ENCODE data around the gene PRSS16. TPM values are rescaled to one million over a fixed set of nuclear protein-coding genes. Genes with fewer than 3 reads are reported as not detected.
A peak's percentile ranks its signal among the peaks of the same experiment; 100 is the strongest.

PRSS16 gene
- total and polyA plus RNA-seq, 4 donors: 0.11 to 1.3 (median 0.77) TPM

GRCh38 chr6:27280540-27281000 lies 33.1 kb downstream of the PRSS16 start:
- Histone ChIP-seq H3K36me3 (ENCODE audit: control insufficient read depth, insufficient read depth, low read length) (no peaks in the 10 kb centered on the region), H3K4me3 (ENCODE audit: low read depth, low read length) (no peak overlapping the region)
- WGBS (ENCODE audit: insufficient coverage): 0% methylated on average over 2 of the region's 9 CpGs

GRCh38 chr6:27281105-27281539 lies 33.6 kb downstream of the PRSS16 start:
- no peak for DNase-seq (ENCODE audit: low read depth in 4 of 6, low spot score in 6 of 6)
- no peak overlapping the region for H3K4me3 ChIP-seq (ENCODE audit: low read depth, low read length)
- H3K9me3 ChIP-seq (ENCODE audit: control insufficient read depth, insufficient read depth, low read length): peaks cover 2% of the 10 kb centered on the region
- H3K4me1 ChIP-seq (ENCODE audit: control insufficient read depth, insufficient read depth, low read length): peaks cover 6% of the 10 kb centered on the region
- no peak overlapping the region for H3K27ac ChIP-seq (ENCODE audit: low read depth, low read length)
- WGBS (ENCODE audit: insufficient coverage): 0% methylated on average over 1 of the region's 13 CpGs
- H3K36me3 ChIP-seq (ENCODE audit: control insufficient read depth, insufficient read depth, low read length): no peaks in the 10 kb centered on the region
- H3K27me3 ChIP-seq (ENCODE audit: control insufficient read depth, insufficient read depth, low read length): peaks cover 93% of the 10 kb centered on the region

More at GRCh38 chr6:27280540-27281000, 33.1 kb downstream of the PRSS16 start:
- H3K9me3 ChIP-seq (ENCODE audit: control insufficient read depth, insufficient read depth, low read length): peaks cover 2% of the 10 kb centered on the region
- H3K27me3 ChIP-seq (ENCODE audit: control insufficient read depth, insufficient read depth, low read length): peaks cover 91% of the 10 kb centered on the region
- peaks cover 6% of the 10 kb centered on the region for H3K4me1 ChIP-seq (ENCODE audit: control insufficient read depth, insufficient read depth, low read length)
- no peak overlapping the region for H3K27ac ChIP-seq (ENCODE audit: low read depth, low read length)
- DNase-seq (ENCODE audit: low read depth in 4 of 6, low spot score in 6 of 6): peak in 1 of 6 donors; percentile 21

DNA sequence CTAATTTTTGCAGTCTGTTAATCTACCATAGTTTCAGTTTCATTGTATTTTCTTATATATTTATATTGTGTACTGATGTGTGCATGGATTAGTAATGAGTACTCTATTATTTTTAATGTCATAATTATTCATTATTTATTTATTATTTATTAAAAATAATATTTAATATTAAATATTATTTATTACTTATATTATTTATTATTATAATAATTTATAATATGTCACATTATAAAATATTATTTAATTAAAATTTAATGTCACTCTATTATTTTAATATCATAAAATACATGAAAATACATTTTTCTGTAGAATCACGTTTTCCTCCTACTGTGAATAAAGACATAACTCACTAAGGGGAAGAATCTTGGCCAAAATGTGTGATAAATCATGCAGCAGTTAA lies 34.1 kb downstream of the PRSS16 start:
- no peak overlapping the region for H3K27ac ChIP-seq (ENCODE audit: low read depth, low read length)
- no CpG with 5 or more reads among the region's 1 CpG for WGBS (ENCODE audit: insufficient coverage)
- DNase-seq (ENCODE audit: low read depth in 4 of 6, low spot score in 6 of 6): no peak

DNA sequence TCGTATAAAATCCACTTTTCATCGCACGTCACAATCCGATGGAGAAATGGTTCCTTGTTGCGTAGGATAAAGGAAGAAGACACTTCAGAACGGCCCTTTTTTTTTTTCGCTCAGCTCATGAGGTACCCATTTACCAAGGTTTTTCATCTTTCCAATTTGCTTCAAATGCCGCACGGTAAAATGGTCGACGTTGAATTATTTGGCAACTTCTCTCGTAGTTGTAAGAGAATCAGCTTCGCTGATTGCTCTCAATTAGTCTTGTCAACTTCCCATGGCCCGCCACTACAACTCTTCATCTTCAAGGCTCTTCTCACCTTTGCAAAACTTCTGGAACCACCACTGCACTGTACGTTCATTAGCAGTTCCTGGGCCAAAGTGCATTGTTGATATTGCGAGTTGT lies 35.8 kb downstream of the PRSS16 start:
- Histone ChIP-seq H3K4me1 (ENCODE audit: control insufficient read depth, insufficient read depth, low read length) (peaks cover 6% of the 10 kb centered on the region), H3K36me3 (ENCODE audit: control insufficient read depth, insufficient read depth, low read length) (no peaks in the 10 kb centered on the region), H3K9me3 (ENCODE audit: control insufficient read depth, insufficient read depth, low read length) (peaks cover 2% of the 10 kb centered on the region), H3K27ac (ENCODE audit: low read depth, low read length) (no peak overlapping the region), H3K27me3 (ENCODE audit: control insufficient read depth, insufficient read depth, low read length) (peaks cover 92% of the 10 kb centered on the region), H3K4me3 (ENCODE audit: low read depth, low read length) (no peak overlapping the region)
- peak in 2 of 6 donors; percentile 13 to 16 for DNase-seq (ENCODE audit: low read depth in 4 of 6, low spot score in 6 of 6)
- 3% methylated on average over 7 of the region's 16 CpGs for WGBS (ENCODE audit: insufficient coverage)

More for the DNA sequence above, 34.1 kb downstream of the PRSS16 start:
- H3K9me3 ChIP-seq (ENCODE audit: control insufficient read depth, insufficient read depth, low read length): peaks cover 2% of the 10 kb centered on the region
- H3K4me3 ChIP-seq (ENCODE audit: low read depth, low read length): no peak overlapping the region
- H3K4me1 ChIP-seq (ENCODE audit: control insufficient read depth, insufficient read depth, low read length): peaks cover 6% of the 10 kb centered on the region
- no peaks in the 10 kb centered on the region for H3K36me3 ChIP-seq (ENCODE audit: control insufficient read depth, insufficient read depth, low read length)
- H3K27me3 ChIP-seq (ENCODE audit: control insufficient read depth, insufficient read depth, low read length): peaks cover 93% of the 10 kb centered on the region

DNA sequence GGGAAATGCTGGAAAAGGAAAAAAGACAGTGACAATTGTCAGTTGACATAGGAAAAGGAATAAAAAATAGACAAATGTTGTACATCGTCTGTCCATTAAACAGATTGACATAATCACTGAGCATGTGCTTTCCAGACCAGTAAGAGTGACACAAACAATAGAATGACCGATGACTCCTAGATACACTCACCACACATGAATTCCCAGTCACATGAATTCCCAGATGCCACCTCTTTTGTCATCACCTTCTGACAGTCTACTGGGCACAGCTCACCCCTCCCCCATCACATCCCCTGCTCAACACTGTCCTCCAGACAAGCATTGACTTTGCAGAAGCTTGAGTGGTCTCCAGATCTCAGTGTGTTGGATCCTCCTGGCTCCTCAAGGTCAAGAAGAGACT lies 38.6 kb downstream of the PRSS16 start:
- H3K36me3 ChIP-seq (ENCODE audit: control insufficient read depth, insufficient read depth, low read length): no peaks in the 10 kb centered on the region
- WGBS (ENCODE audit: insufficient coverage): 96% methylated on average over 2 of the region's 2 CpGs
- H3K4me1 ChIP-seq (ENCODE audit: control insufficient read depth, insufficient read depth, low read length): no peaks in the 10 kb centered on the region

GRCh38 chr6:27287751-27288135 lies 40.2 kb downstream of the PRSS16 start:
- H3K27ac ChIP-seq (ENCODE audit: low read depth, low read length): no peak overlapping the region
- 0% methylated on average over 1 of the region's 8 CpGs for WGBS (ENCODE audit: insufficient coverage)
- H3K9me3 ChIP-seq (ENCODE audit: control insufficient read depth, insufficient read depth, low read length): peaks cover 2% of the 10 kb centered on the region
- no peaks in the 10 kb centered on the region for H3K36me3 ChIP-seq (ENCODE audit: control insufficient read depth, insufficient read depth, low read length)
- peaks cover 98% of the 10 kb centered on the region for H3K27me3 ChIP-seq (ENCODE audit: control insufficient read depth, insufficient read depth, low read length)
- no peak for DNase-seq (ENCODE audit: low read depth in 4 of 6, low spot score in 6 of 6)
- H3K4me3 ChIP-seq (ENCODE audit: low read depth, low read length): no peak overlapping the region
- H3K4me1 ChIP-seq (ENCODE audit: control insufficient read depth, insufficient read depth, low read length): no peaks in the 10 kb centered on the region

More for the DNA sequence above, 38.6 kb downstream of the PRSS16 start:
- H3K4me3 ChIP-seq (ENCODE audit: low read depth, low read length): no peak overlapping the region
- no peak overlapping the region for H3K27ac ChIP-seq (ENCODE audit: low read depth, low read length)
- no peak for DNase-seq (ENCODE audit: low read depth in 4 of 6, low spot score in 6 of 6)
- peaks cover 2% of the 10 kb centered on the region for H3K9me3 ChIP-seq (ENCODE audit: control insufficient read depth, insufficient read depth, low read length)
- peaks cover 96% of the 10 kb centered on the region for H3K27me3 ChIP-seq (ENCODE audit: control insufficient read depth, insufficient read depth, low read length)

DNA sequence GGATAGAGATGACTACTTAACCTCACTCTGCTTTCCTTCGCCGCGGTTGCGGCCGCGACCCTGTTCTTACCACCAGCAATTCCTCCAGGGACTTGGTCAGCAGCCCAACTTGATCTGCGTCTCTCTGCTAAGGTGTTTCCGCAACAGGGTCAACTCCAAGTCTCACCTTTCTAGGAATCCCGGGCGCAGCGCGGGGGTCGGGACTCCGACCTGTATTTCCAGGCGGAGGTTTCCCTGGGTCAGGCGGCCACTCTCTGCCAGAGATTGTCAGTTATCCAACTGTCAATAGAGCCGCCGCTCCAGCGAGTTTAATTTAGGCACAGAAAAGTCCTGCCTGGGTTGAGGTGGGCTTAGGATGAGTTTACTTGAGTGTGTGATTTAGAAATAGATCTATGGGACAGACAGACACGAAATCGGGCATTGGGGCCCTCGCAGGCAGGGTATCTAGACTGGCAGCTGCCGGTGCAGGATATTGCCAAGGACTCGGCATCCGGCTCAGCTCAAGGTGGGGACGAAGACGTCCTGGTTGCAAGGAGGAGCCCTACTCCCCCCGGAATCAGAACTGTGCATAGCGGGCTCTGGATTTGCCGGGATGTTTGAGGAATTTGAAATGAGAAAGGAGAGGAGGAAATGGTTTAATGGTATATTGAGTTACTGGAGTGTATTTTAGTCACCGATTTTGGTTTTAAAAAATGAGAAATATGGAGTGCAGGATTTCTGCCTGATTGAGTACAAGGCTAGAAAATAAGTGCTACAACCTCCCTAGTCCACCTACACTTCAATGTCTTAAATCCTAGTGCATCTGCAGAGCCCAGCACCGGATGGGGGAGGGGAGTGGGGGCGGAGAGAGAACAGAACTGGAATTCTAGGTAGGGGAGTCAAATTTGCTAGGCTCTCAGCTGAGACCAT lies 40.9 kb downstream of the PRSS16 start:
- H3K36me3 ChIP-seq (ENCODE audit: control insufficient read depth, insufficient read depth, low read length): no peaks in the 10 kb centered on the region
- peaks cover 97% of the 10 kb centered on the region for H3K27me3 ChIP-seq (ENCODE audit: control insufficient read depth, insufficient read depth, low read length)
- no peaks in the 10 kb centered on the region for H3K9me3 ChIP-seq (ENCODE audit: control insufficient read depth, insufficient read depth, low read length)
- no peak overlapping the region for H3K27ac ChIP-seq (ENCODE audit: low read depth, low read length)
- no peak overlapping the region for H3K4me3 ChIP-seq (ENCODE audit: low read depth, low read length)
- under 1% methylated on average over 32 of the region's 33 CpGs for WGBS (ENCODE audit: insufficient coverage)
- H3K4me1 ChIP-seq (ENCODE audit: control insufficient read depth, insufficient read depth, low read length): no peaks in the 10 kb centered on the region
- DNase-seq (ENCODE audit: low read depth in 4 of 6, low spot score in 6 of 6): peak in 1 of 6 donors; percentile 4

GRCh38 chr6:27290065-27290849 lies 42.8 kb downstream of the PRSS16 start:
- Histone ChIP-seq H3K4me1 (ENCODE audit: control insufficient read depth, insufficient read depth, low read length) (no peaks in the 10 kb centered on the region), H3K36me3 (ENCODE audit: control insufficient read depth, insufficient read depth, low read length) (no peaks in the 10 kb centered on the region), H3K27me3 (ENCODE audit: control insufficient read depth, insufficient read depth, low read length) (peaks cover 97% of the 10 kb centered on the region), H3K4me3 (ENCODE audit: low read depth, low read length) (no peak overlapping the region), H3K9me3 (ENCODE audit: control insufficient read depth, insufficient read depth, low read length) (no peaks in the 10 kb centered on the region), H3K27ac (ENCODE audit: low read depth, low read length) (no peak overlapping the region)
- 2% methylated on average over 13 of the region's 25 CpGs for WGBS (ENCODE audit: insufficient coverage)
- DNase-seq (ENCODE audit: low read depth in 4 of 6, low spot score in 6 of 6): peak in 1 of 6 donors; percentile 21

DNA sequence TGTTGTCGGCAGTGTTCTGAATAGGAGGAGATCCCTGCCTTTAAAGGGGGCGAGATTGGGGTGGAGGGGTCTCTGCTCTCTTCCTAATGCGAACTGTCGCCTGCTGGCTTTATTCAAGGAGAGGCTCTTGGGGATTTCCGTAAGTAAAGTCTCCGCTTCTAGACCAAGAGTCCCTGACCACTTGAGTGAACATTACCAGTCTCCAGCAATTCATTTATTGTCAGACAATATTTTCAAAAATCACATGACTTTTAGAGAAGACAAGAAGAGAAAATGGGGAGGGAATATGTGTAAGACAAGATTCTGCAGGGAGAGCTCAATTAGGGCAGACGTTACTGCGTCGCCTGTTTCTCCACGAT lies 43.3 kb downstream of the PRSS16 start:
- no peaks in the 10 kb centered on the region for H3K36me3 ChIP-seq (ENCODE audit: control insufficient read depth, insufficient read depth, low read length)
- no peak overlapping the region for H3K4me3 ChIP-seq (ENCODE audit: low read depth, low read length)
- no peaks in the 10 kb centered on the region for H3K4me1 ChIP-seq (ENCODE audit: control insufficient read depth, insufficient read depth, low read length)
- H3K27me3 ChIP-seq (ENCODE audit: control insufficient read depth, insufficient read depth, low read length): peaks cover 97% of the 10 kb centered on the region
- no peaks in the 10 kb centered on the region for H3K9me3 ChIP-seq (ENCODE audit: control insufficient read depth, insufficient read depth, low read length)
- DNase-seq (ENCODE audit: low read depth in 4 of 6, low spot score in 6 of 6): no peak
- 3% methylated on average over 7 of the region's 10 CpGs for WGBS (ENCODE audit: insufficient coverage)
- H3K27ac ChIP-seq (ENCODE audit: low read depth, low read length): no peak overlapping the region

All from spinal cord (tissue), 10 donors.